Measurements from ENCODE around the gene RDH13.
"Not testable (repeated sequence)": the region's sequence is repeated elsewhere in the genome, so short reads cannot be mapped to it uniquely, and the experiment has no call there.

Gene RDH13

GRCh38 chr19:55007537-55007936, 55.4 kb downstream of the RDH13 start:
- peak overlapping the region; percentile 85 for H3K4me3 ChIP-seq (ENCODE audit: low read length)
- peak overlapping the region; percentile 33; the same call in 1 of the 2 replicates for H3K9ac ChIP-seq (ENCODE audit: low read depth, low read length)
- H3K27me3 ChIP-seq (ENCODE audit: insufficient read depth, low read length); H3K9me3 ChIP-seq (ENCODE audit: insufficient read depth, low read depth, low read length); H3K4me1 ChIP-seq (ENCODE audit: insufficient read depth, low read length): not testable (repeated sequence)
- peaks cover 21% of the 10 kb centered on the region for H3K36me3 ChIP-seq (ENCODE audit: insufficient read depth, low read length)
- WGBS, result 13% methylated on average over 3 of the region's 3 CpGs
- peak overlapping the region; percentile 64; the same call in 1 of the 2 replicates for H3K27ac ChIP-seq (ENCODE audit: low read depth, low read length)

- WGBS, result 1% methylated on average over 11 of the region's 11 CpGs
- Histone ChIP-seq H3K27ac (ENCODE audit: low read depth, low read length) (peak overlapping the region; percentile 91; the same call in 1 of the 2 replicates), H3K36me3 (ENCODE audit: insufficient read depth, low read length) (peaks cover 28% of the 10 kb centered on the region), H3K4me3 (ENCODE audit: low read length) (peak overlapping the region; percentile 85), H3K9ac (ENCODE audit: low read depth, low read length) (peak overlapping the region; percentile 68)
- H3K4me1 ChIP-seq (ENCODE audit: insufficient read depth, low read length); H3K27me3 ChIP-seq (ENCODE audit: insufficient read depth, low read length); H3K9me3 ChIP-seq (ENCODE audit: insufficient read depth, low read depth, low read length): not testable (repeated sequence)
These were observed 56.2 kb downstream of the RDH13 start for GRCh38 chr19:55006795-55007194.

GRCh38 chr19:55005684-55006488, 57.1 kb downstream of the RDH13 start:
- Histone ChIP-seq H3K9ac (ENCODE audit: low read depth, low read length) (peak overlapping the region; percentile 68), H3K27ac (ENCODE audit: low read depth, low read length) (peak overlapping the region; percentile 91; the same call in 1 of the 2 replicates)
- 31% methylated on average over 10 of the region's 10 CpGs for WGBS

GRCh38 chr19:55000761-55001160, 62.2 kb downstream of the RDH13 start:
- peaks cover 81% of the 10 kb centered on the region for H3K36me3 ChIP-seq (ENCODE audit: insufficient read depth, low read length)
- no peak overlapping the region for H3K27ac ChIP-seq (ENCODE audit: low read depth, low read length)
- no peak overlapping the region for H3K9ac ChIP-seq (ENCODE audit: low read depth, low read length)
- H3K4me1 ChIP-seq (ENCODE audit: insufficient read depth, low read length), result no peaks in the 10 kb centered on the region
- no peak overlapping the region for H3K4me3 ChIP-seq (ENCODE audit: low read length)
- H3K27me3 ChIP-seq (ENCODE audit: insufficient read depth, low read length), result no peaks in the 10 kb centered on the region
- WGBS, result 82% methylated on average over 5 of the region's 5 CpGs
- peaks cover 5% of the 10 kb centered on the region; the same call in 1 of the 2 replicates for H3K9me3 ChIP-seq (ENCODE audit: insufficient read depth, low read depth, low read length)

More at GRCh38 chr19:55005684-55006488, 57.1 kb downstream of the RDH13 start:
- no peaks in the 10 kb centered on the region for H3K27me3 ChIP-seq (ENCODE audit: insufficient read depth, low read length)
- H3K9me3 ChIP-seq (ENCODE audit: insufficient read depth, low read depth, low read length), result peaks cover 5% of the 10 kb centered on the region; the same call in 1 of the 2 replicates
- H3K36me3 ChIP-seq (ENCODE audit: insufficient read depth, low read length), result peaks cover 37% of the 10 kb centered on the region
- H3K4me1 ChIP-seq (ENCODE audit: insufficient read depth, low read length), result no peaks in the 10 kb centered on the region
- peak overlapping the region; percentile 85 for H3K4me3 ChIP-seq (ENCODE audit: low read length)

- not testable (repeated sequence) for H3K4me1 ChIP-seq (ENCODE audit: insufficient read depth, low read length); H3K4me3 ChIP-seq (ENCODE audit: low read length); H3K9me3 ChIP-seq (ENCODE audit: insufficient read depth, low read depth, low read length); H3K27me3 ChIP-seq (ENCODE audit: insufficient read depth, low read length); H3K9ac ChIP-seq (ENCODE audit: low read depth, low read length); H3K27ac ChIP-seq (ENCODE audit: low read depth, low read length)
- WGBS, result 93% methylated on average over 23 of the region's 23 CpGs
- H3K36me3 ChIP-seq (ENCODE audit: insufficient read depth, low read length), result peaks cover 92% of the 10 kb centered on the region
These were observed 64.2 kb downstream of the RDH13 start for GRCh38 chr19:54998751-54999239.

- no peak overlapping the region for H3K9ac ChIP-seq (ENCODE audit: low read depth, low read length)
- WGBS, result 80% methylated on average over 3 of the region's 3 CpGs
- no peak overlapping the region for H3K27ac ChIP-seq (ENCODE audit: low read depth, low read length)
- no peaks in the 10 kb centered on the region for H3K4me1 ChIP-seq (ENCODE audit: insufficient read depth, low read length)
- no peaks in the 10 kb centered on the region for H3K27me3 ChIP-seq (ENCODE audit: insufficient read depth, low read length)
- H3K9me3 ChIP-seq (ENCODE audit: insufficient read depth, low read depth, low read length), result no peaks in the 10 kb centered on the region
- H3K4me3 ChIP-seq (ENCODE audit: low read length), result no peak overlapping the region
- H3K36me3 ChIP-seq (ENCODE audit: insufficient read depth, low read length), result peaks cover 92% of the 10 kb centered on the region
These were observed 67.4 kb downstream of the RDH13 start for GRCh38 chr19:54995561-54995960.
